COLO668 (cell line): Measurements from ENCODE around the gene IFNGR2.

Experiments used
- DNase-seq: peaks from one replicate; lab custom pipeline; 2025; ENCODE audit not compliant: unreplicated experiment; lab: John Stamatoyannopoulos, UW

Gene IFNGR2

GRCh38 chr21:33480481-33481103 lies 77.4 kb downstream of the IFNGR2 start:
- DNase-seq = no peak

- DNase-seq = no peak
Observed at GRCh38 chr21:33481314-33481943, 78.2 kb downstream of the IFNGR2 start.
